OCI-LY3 (cell line): Measurements from ENCODE around the gene GAS7.
"Not testable (repeated sequence)": the region's sequence is repeated elsewhere in the genome, so short reads cannot be mapped to it uniquely, and the experiment has no call there.

Experiments used
- H2AFZ ChIP-seq: fragments of 200-600, 300-600 bp; shearing (Covaris generic); 2 replicates; pipeline ENCODE4 v1.6.0; 2014; ENCODE audit warnings: antibody characterized with exemption, low read depth, low read length
- H3K27ac ChIP-seq: fragments of 200-600, 300-600 bp; sonication (generic); 2 replicates; pipeline ENCODE4 v1.5.1; 2014; ENCODE audit warnings: mild to moderate bottlenecking, low read length, moderate library complexity, mixed read lengths
- H3K27me3 ChIP-seq: fragments of 200-600, 300-600 bp; sonication (generic); 2 replicates; pipeline ENCODE4 v1.6.1; 2014; ENCODE audit warnings: low read depth, low read length, mixed read lengths
- H3K36me3 ChIP-seq: fragments of 200-600, 300-600 bp; sonication (generic); replicated peaks from 2 replicates; pipeline ENCODE3; 2014; ENCODE audit warnings: low read depth, low read length, mixed read lengths
- H3K4me1 ChIP-seq: fragments of 300-600, 200-600 bp; sonication (generic); 2 replicates; pipeline ENCODE4 v1.6.1; 2014; ENCODE audit warnings: low read length, mixed read lengths
- H3K4me2 ChIP-seq: fragments of 200-600, 300-600 bp; sonication (generic); 2 replicates; pipeline ENCODE4 v1.6.1; 2014; ENCODE audit warnings: low read length, mixed read lengths
- H3K4me3 ChIP-seq: fragments of 300-600, 200-600 bp; sonication (generic); 2 replicates; pipeline ENCODE4 v1.5.1; 2014; ENCODE audit warnings: antibody characterized with exemption, mild to moderate bottlenecking, low read length, moderate library complexity
- H3K79me2 ChIP-seq: fragments of 300-600, 200-600 bp; shearing (Covaris generic); 2 replicates; pipeline ENCODE4 v1.6.1; 2014; ENCODE audit warnings: mild to moderate bottlenecking, low read length, mixed read lengths
- H3K9ac ChIP-seq: fragments of 300-600, 200-600 bp; shearing (Covaris generic); 2 replicates; pipeline ENCODE4 v1.6.0; 2014; ENCODE audit warnings: mild to moderate bottlenecking, low read length, moderate library complexity
- H3K9me3 ChIP-seq: fragments of 200-600, 300-600 bp; shearing (Covaris generic); 2 replicates; pipeline ENCODE4 v1.6.1; 2014; ENCODE audit warnings: low read length, mixed read lengths; ENCODE audit not compliant: insufficient read depth
- H4K20me1 ChIP-seq: fragments of 200-600, 300-600 bp; sonication (generic); 2 replicates; pipeline ENCODE4 v1.6.1; 2016; ENCODE audit warnings: low read length, mixed read lengths; ENCODE audit not compliant: insufficient read depth
- CTCF ChIP-seq: fragments of 200-600, 300-600 bp; sonication (generic); IDR thresholded peaks from 2 replicates; pipeline ENCODE4 v1.5.1; 2014; ENCODE audit warnings: antibody characterized with exemption, low read length, low read depth
- EZH2phosphoT487 ChIP-seq: fragments of 200-600 bp; shearing (Covaris generic); IDR thresholded peaks from 2 replicates; pipeline ENCODE4 v1.6.1; 2018; ENCODE audit warnings: antibody characterized with exemption, mixed run types, low read depth

Gene GAS7

DNA sequence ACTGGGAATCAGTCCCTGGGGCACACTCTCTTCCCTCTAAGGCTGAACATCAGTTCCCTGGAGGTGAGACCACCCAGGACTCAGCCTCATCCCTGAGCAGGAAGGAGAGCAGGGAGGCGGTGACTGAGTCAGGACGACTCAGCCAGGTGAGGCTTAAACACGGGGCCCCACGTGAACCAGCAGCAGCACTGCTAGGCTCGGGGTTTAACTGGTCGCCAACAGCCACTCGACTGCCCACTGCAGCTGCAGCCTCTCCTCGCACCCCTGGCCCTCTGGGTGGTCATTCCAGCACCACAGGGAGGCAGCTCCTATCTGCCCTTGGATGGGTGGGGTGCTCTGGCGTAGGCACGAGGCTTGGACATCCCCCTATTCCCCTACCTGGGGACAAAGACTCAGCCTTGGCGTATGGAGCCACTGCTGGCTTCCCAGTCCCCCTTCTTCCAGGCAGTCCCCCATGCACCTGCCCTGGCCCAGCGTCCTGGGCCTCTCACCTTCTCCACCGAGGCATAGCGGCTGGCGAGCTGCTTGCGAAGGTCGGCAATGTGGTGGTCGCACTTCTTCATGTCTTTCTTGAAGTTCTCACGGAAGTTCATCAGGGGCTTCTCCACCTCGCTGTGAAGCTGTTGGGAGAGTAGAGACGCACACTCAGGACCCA lies 272.1 kb downstream of the GAS7 start:
- H2AFZ ChIP-seq = no peak overlapping the region
- TF ChIP-seq CTCF (no peak), EZH2phosphoT487 (no peak)
- H3K79me2 ChIP-seq = no peaks in the 10 kb centered on the region
- H3K9ac ChIP-seq = no peak overlapping the region
- no peak overlapping the region for H3K4me2 ChIP-seq
- H4K20me1 ChIP-seq = no peaks in the 10 kb centered on the region
- H3K4me1 ChIP-seq = no peaks in the 10 kb centered on the region
- no peaks in the 10 kb centered on the region for H3K9me3 ChIP-seq
- H3K27ac ChIP-seq = no peak overlapping the region
- no peaks in the 10 kb centered on the region for H3K27me3 ChIP-seq
- H3K36me3 ChIP-seq = no peaks in the 10 kb centered on the region
- H3K4me3 ChIP-seq = no peak overlapping the region

DNA sequence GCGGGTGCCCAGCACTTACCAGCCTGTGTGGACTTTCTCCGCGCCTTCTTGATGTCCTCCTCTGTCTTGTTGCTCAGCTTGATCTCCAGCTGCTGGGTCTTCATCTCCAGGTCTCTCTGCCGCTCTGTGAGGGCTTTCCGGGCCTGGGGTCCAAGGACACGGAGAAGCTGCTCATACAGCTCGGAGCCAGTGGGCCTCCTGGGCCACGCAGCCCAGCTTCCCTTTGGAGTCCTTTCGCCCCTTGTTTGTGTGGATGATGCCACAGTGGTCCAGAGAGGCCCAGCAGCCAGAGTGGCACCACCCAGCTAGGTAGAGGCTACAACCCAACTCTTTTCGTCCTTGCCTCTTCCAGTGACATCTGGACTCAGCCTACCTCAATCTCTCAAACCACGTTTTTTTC lies 272.9 kb downstream of the GAS7 start:
- H3K79me2 ChIP-seq = no peaks in the 10 kb centered on the region
- H3K4me2 ChIP-seq = no peak overlapping the region
- H3K27ac ChIP-seq = no peak overlapping the region
- H3K4me3 ChIP-seq = no peak overlapping the region
- no peaks in the 10 kb centered on the region for H3K36me3 ChIP-seq
- TF ChIP-seq CTCF (no peak), EZH2phosphoT487 (no peak)
- H3K9ac ChIP-seq = no peak overlapping the region
- H3K4me1 ChIP-seq = no peaks in the 10 kb centered on the region
- H3K27me3 ChIP-seq = no peaks in the 10 kb centered on the region
- no peak overlapping the region for H2AFZ ChIP-seq
- H3K9me3 ChIP-seq = no peaks in the 10 kb centered on the region
- no peaks in the 10 kb centered on the region for H4K20me1 ChIP-seq

DNA sequence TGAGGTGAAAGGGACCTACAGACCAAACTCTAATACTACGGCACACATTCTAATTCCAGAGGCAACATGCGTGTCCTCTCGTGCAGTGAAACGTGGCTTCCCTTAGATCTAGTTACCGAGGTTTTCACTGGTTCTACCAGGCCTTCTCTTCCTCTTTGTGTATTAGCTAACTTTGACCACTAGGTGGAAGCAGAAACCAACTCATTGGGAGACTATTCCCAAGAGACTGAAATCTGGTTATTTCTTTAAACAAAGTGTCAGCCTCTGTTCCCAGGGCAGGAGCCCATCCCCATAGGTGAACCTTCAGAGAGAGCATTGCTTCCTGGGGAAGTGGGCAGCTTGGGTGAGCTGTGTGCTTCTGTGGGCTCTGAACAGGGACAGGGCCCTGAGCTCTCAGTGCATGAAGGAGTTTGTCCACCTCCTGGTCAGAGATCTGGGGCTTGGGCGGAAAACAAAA lies 273.6 kb downstream of the GAS7 start:
- TF ChIP-seq CTCF = peak; percentile 66
- TF ChIP-seq EZH2phosphoT487 = no peak
- H3K9me3 ChIP-seq = no peaks in the 10 kb centered on the region
- H3K79me2 ChIP-seq = no peaks in the 10 kb centered on the region
- H3K36me3 ChIP-seq = no peaks in the 10 kb centered on the region
- no peak overlapping the region for H3K4me2 ChIP-seq
- no peaks in the 10 kb centered on the region for H3K27me3 ChIP-seq
- no peak overlapping the region for H2AFZ ChIP-seq
- no peak overlapping the region for H3K9ac ChIP-seq
- no peaks in the 10 kb centered on the region for H3K4me1 ChIP-seq
- H3K4me3 ChIP-seq = no peak overlapping the region
- H4K20me1 ChIP-seq = no peaks in the 10 kb centered on the region
- no peak overlapping the region for H3K27ac ChIP-seq

DNA sequence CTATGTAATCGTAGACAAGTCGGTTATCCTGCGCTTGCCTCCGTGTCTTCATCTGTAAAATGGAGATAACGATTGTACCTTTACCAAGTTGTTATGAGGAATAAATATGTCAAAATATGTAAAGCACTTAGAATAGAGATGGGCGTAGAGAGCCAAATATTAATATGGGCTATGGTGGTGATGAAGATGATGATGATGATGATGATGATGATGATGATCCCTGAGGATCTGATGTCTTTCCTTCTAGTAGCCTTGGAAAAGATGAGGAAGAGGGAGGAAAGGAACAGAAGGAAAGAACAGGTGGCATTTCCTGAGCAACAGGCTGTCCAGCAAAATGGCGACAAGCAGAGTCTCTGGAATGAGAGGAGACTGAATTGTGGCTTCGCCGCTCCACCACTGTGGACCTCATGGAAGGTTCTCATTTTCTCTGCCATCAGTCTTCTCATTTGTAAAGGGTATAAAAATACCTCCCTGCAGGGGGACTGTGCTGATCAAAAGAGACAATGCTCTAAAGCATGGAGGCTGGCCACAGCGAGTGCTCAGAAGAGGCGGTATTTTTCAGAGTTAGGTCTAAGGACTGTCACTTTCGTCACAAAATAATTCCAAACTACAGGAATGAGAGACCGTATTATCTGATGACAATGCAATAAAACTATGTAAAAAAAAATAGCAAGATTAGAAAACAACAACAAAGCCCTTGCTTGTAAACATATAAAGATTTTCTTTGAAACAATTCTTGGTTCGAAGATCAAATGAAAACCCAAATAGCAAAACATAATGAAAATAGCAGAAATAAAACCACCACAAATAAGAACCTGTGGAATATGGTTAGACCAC lies 276.2 kb downstream of the GAS7 start:
- H4K20me1 ChIP-seq = no peaks in the 10 kb centered on the region
- H3K4me3 ChIP-seq = no peak overlapping the region
- no peaks in the 10 kb centered on the region for H3K36me3 ChIP-seq
- H3K9ac ChIP-seq = no peak overlapping the region
- no peaks in the 10 kb centered on the region for H3K79me2 ChIP-seq
- H3K27me3 ChIP-seq = no peaks in the 10 kb centered on the region
- H3K27ac ChIP-seq = no peak overlapping the region
- no peak overlapping the region for H2AFZ ChIP-seq
- H3K4me2 ChIP-seq = no peak overlapping the region
- H3K9me3 ChIP-seq = no peaks in the 10 kb centered on the region
- H3K4me1 ChIP-seq = no peaks in the 10 kb centered on the region
- no peak for TF ChIP-seq CTCF
- TF ChIP-seq EZH2phosphoT487 = no peak

DNA sequence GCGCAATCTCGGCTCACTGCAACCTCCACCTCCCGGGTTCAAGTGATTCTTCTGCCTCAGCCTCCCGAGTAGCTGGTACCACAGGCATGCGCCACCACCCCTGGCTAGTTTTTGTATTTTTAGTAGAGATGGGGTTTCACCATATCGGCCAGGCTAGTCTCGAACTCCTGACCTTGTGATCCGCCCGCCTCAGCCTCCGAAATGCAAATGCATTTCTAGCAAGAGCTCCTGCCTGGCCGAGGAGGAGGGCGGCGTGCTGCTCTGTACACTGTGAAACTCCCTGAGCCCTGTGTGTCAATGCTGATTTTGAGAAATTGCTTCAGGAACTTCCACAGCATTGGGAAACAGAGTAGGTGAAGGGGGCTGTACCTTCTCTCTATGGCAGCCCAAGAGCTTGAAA lies 277.2 kb downstream of the GAS7 start:
- not testable (repeated sequence) for H2AFZ ChIP-seq, H3K4me3 ChIP-seq, H4K20me1 ChIP-seq, H3K36me3 ChIP-seq, H3K79me2 ChIP-seq, H3K4me1 ChIP-seq, H3K4me2 ChIP-seq, H3K9ac ChIP-seq, H3K9me3 ChIP-seq, H3K27me3 ChIP-seq, H3K27ac ChIP-seq
